ENCODE results near the gene GMPPB. TPM values are rescaled to one million over a fixed set of nuclear protein-coding genes. Genes with fewer than 3 reads are reported as not detected.

GMPPB gene
- polyA plus RNA-seq (17.1 to 22.2 TPM (median 17.4 TPM) in 3 replicates), polyA minus RNA-seq (19.8 to 37.5 TPM (median 21.4 TPM) in 3 replicates)
- polyA plus RNA-seq (2011; ENCODE audit: low read depth), result 4.7 TPM
- 7.7 and 11.9 TPM in 2 replicates for polyA plus RNA-seq (2011; cell fraction: cytosol; rRNA removed)
- polyA plus RNA-seq (2011; cell fraction: nucleus; rRNA removed), result 16.7 and 20.8 TPM in 2 replicates
- 9.0 and 30.1 TPM in 2 replicates for polyA plus RNA-seq (2012; ENCODE audit: low replicate concordance)
- 15.0 TPM for polyA minus RNA-seq (2011; cell fraction: cytosol; rRNA and poly(A)+ RNA removed)
- polyA minus RNA-seq (2011; cell fraction: nucleus; rRNA and poly(A)+ RNA removed), result 8.2 and 8.4 TPM in 2 replicates

GRCh38 chr3:49723628-49724551 lies at the start of gene GMPPB:
Gene GMPPB, minus strand, starts transcription at chr3:49723951. Its CDS starts 225 bp downstream, at chr3:49723726.
- FAIRE-seq (peak; percentile 67), DNase-seq (ENCODE audit: low read depth, low spot score) (peak; percentile 76)
- Histone ChIP-seq H3K9me3 (ENCODE audit: control insufficient read depth, low read depth, low read length) (no peaks in the 10 kb centered on the region), H3K79me2 (ENCODE audit: control insufficient read depth, insufficient read depth, low read length) (peaks cover 17% of the 10 kb centered on the region), H4K20me1 (ENCODE audit: control insufficient read depth, extremely low read depth, insufficient read depth, low read length) (peaks cover 9% of the 10 kb centered on the region), H3K4me3 (ENCODE audit: control insufficient read depth in 2 of 3, extremely low read depth in 1 of 3, insufficient read depth in 2 of 3, low read depth in 1 of 3, low read length in 3 of 3) (peak within 1 kb of the TSS; percentile 94 to 99 (median 96)), H3K9ac (ENCODE audit: control insufficient read depth, extremely low read depth, insufficient read depth, low read length) (peak within 1 kb of the TSS; percentile 99), H3K4me2 (ENCODE audit: control insufficient read depth, extremely low read depth, insufficient read depth, low read depth, low read length) (peak within 1 kb of the TSS; percentile 95), H3K9me1 (ENCODE audit: control insufficient read depth, extremely low read depth, insufficient read depth, low read length) (no peaks in the 10 kb centered on the region), H3K4me1 (ENCODE audit: control insufficient read depth, extremely low read depth, insufficient read depth, low read length) (peaks cover 17% of the 10 kb centered on the region), H3K27me3 (ENCODE audit: control insufficient read depth, extremely low read depth, insufficient read depth, low read length) (no peaks in the 10 kb centered on the region), H2AFZ (ENCODE audit: control insufficient read depth, low read length) (peak within 1 kb of the TSS; percentile 62), H3K36me3 (ENCODE audit: control insufficient read depth in 2 of 2, extremely low read depth in 1 of 2, insufficient read depth in 2 of 2, low read length in 2 of 2) (peaks cover 21 to 30% of the 10 kb centered on the region in 2 experiments), H3K27ac (ENCODE audit: control insufficient read depth, insufficient read depth, low read length) (peak within 1 kb of the TSS; percentile 96)
- dilution Hi-C loops (cut with MboI; ENCODE audit: extremely low pct_ligation_motif_present, low sequenced_read_pairs), result no loop called here
- TF ChIP-seq EZH2 (IDR thresholded peaks at IDR 0.05; ENCODE audit: low read length) (no peak), CTCF (optimal IDR thresholded peaks at IDR 0.05 in 1 of 3, IDR thresholded peaks at IDR 0.05 in 1 of 3, conservative IDR thresholded peaks at IDR 0.05 in 1 of 3; ENCODE audit: extremely low read depth in 1 of 3, insufficient read depth in 2 of 3, low read length in 3 of 3) (no peak)

- H2AFZ ChIP-seq (ENCODE audit: control insufficient read depth, low read length), result no peak overlapping the region
- H3K9me3 ChIP-seq (ENCODE audit: control insufficient read depth, low read depth, low read length), result no peaks in the 10 kb centered on the region
- H3K4me1 ChIP-seq (ENCODE audit: control insufficient read depth, extremely low read depth, insufficient read depth, low read length), result no peaks in the 10 kb centered on the region
- no peak overlapping the region for H3K4me2 ChIP-seq (ENCODE audit: control insufficient read depth, extremely low read depth, insufficient read depth, low read depth, low read length)
- TF ChIP-seq EZH2 (IDR thresholded peaks at IDR 0.05; ENCODE audit: low read length) (no peak), CTCF (optimal IDR thresholded peaks at IDR 0.05 in 1 of 3, IDR thresholded peaks at IDR 0.05 in 1 of 3, conservative IDR thresholded peaks at IDR 0.05 in 1 of 3; ENCODE audit: extremely low read depth in 1 of 3, insufficient read depth in 2 of 3, low read length in 3 of 3) (no peak)
- dilution Hi-C loops (cut with MboI; ENCODE audit: extremely low pct_ligation_motif_present, low sequenced_read_pairs), result no loop called here
- H3K9ac ChIP-seq (ENCODE audit: control insufficient read depth, extremely low read depth, insufficient read depth, low read length), result no peak overlapping the region
- no peak overlapping the region for H3K4me3 ChIP-seq (ENCODE audit: control insufficient read depth in 2 of 3, extremely low read depth in 1 of 3, insufficient read depth in 2 of 3, low read depth in 1 of 3, low read length in 3 of 3)
- peaks cover 7 to 8% of the 10 kb centered on the region in 2 experiments for H3K36me3 ChIP-seq (ENCODE audit: control insufficient read depth in 2 of 2, extremely low read depth in 1 of 2, insufficient read depth in 2 of 2, low read length in 2 of 2)
- DNase-seq (ENCODE audit: low read depth, low spot score) (no peak), FAIRE-seq (no peak)
- peaks cover 7% of the 10 kb centered on the region for H4K20me1 ChIP-seq (ENCODE audit: control insufficient read depth, extremely low read depth, insufficient read depth, low read length)
- peaks cover 72% of the 10 kb centered on the region for H3K79me2 ChIP-seq (ENCODE audit: control insufficient read depth, insufficient read depth, low read length)
- H3K9me1 ChIP-seq (ENCODE audit: control insufficient read depth, extremely low read depth, insufficient read depth, low read length), result peaks cover 4% of the 10 kb centered on the region
- no peak overlapping the region for H3K27ac ChIP-seq (ENCODE audit: control insufficient read depth, insufficient read depth, low read length)
- no peaks in the 10 kb centered on the region for H3K27me3 ChIP-seq (ENCODE audit: control insufficient read depth, extremely low read depth, insufficient read depth, low read length)
Measured at GRCh38 chr3:49772703-49773102, 49.0 kb upstream of the GMPPB start.

All from keratinocyte (primary cell).